Neural cell (in vitro differentiated cells): ENCODE data around the gene EPB41L5. TPM values are rescaled to one million over a fixed set of nuclear protein-coding genes. Genes with fewer than 3 reads are reported as not detected.

Source experiments
- H2AFZ ChIP-seq: fragments of 200-600, 300-800 bp; sonication (generic), shearing (Covaris generic); 2 replicates; pipeline ENCODE4 v1.6.0; 2014; ENCODE audit warnings: low read depth, mild to moderate bottlenecking, antibody characterized with exemption, low read length, moderate library complexity
- H3F3A ChIP-seq: fragments of 200-600 bp; shearing (Covaris generic); 2 replicates; pipeline ENCODE4 v1.6.1; 2016; ENCODE audit warnings: mild to moderate bottlenecking, moderate library complexity, mixed read lengths, antibody characterized with exemption, low read length; ENCODE audit not compliant: insufficient read depth, poor library complexity, severe bottlenecking
- H3K27ac ChIP-seq: fragments of 200-600, 300-800 bp; sonication (generic), shearing (Covaris generic); 2 replicates; pipeline ENCODE4 v1.5.1; 2014; ENCODE audit warnings: mild to moderate bottlenecking, low read length, moderate library complexity
- H3K27me3 ChIP-seq: fragments of 300-800, 200-600 bp; sonication (generic), shearing (Covaris generic); 2 replicates; pipeline ENCODE4 v1.6.0; 2014; ENCODE audit warnings: mild to moderate bottlenecking, low read depth, low read length, moderate library complexity; ENCODE audit not compliant: insufficient read depth
- H3K36me3 ChIP-seq: fragments of 300-800, 200-600 bp; sonication (generic), shearing (Covaris generic); 2 replicates; pipeline ENCODE4 v1.5.1; 2014; ENCODE audit warnings: mild to moderate bottlenecking, antibody characterized with exemption, low read length, moderate library complexity; ENCODE audit not compliant: insufficient read depth
- H3K4me2 ChIP-seq: fragments of 300-800, 200-600 bp; sonication (generic), shearing (Covaris generic); 2 replicates; pipeline ENCODE4 v1.6.0; 2014; ENCODE audit warnings: mild to moderate bottlenecking, low read length
- H3K4me3 ChIP-seq: fragments of 300-800, 200-600 bp; sonication (generic), shearing (Covaris generic); 2 replicates; pipeline ENCODE4 v1.5.1; 2014; ENCODE audit warnings: mild to moderate bottlenecking, low read length, moderate library complexity
- H3K79me2 ChIP-seq: fragments of 200-600 bp; shearing (Covaris generic); replicated peaks from 2 replicates; pipeline ENCODE4 v1.6.0; 2014; ENCODE audit warnings: mild to moderate bottlenecking, low read length, moderate library complexity; ENCODE audit not compliant: insufficient read depth
- H3K9ac ChIP-seq: fragments of 300-800, 200-600 bp; sonication (generic), shearing (Covaris generic); 2 replicates; pipeline ENCODE4 v1.6.1; 2016; ENCODE audit warnings: mild to moderate bottlenecking, low read length, mixed read lengths
- H3K9me2 ChIP-seq: fragments of 200-600 bp; shearing (Covaris generic); 2 replicates; pipeline ENCODE4 v1.6.1; 2016; ENCODE audit warnings: mild to moderate bottlenecking, low read length, mixed read lengths; ENCODE audit not compliant: insufficient read depth
- H3K9me3 ChIP-seq: fragments of 200-600, 300-800 bp; sonication (generic), shearing (Covaris generic); 2 replicates; pipeline ENCODE4 v1.6.1; 2016; ENCODE audit warnings: mild to moderate bottlenecking, mixed run types, low read length, moderate library complexity, mixed read lengths
- H4K20me1 ChIP-seq: fragments of 200-600 bp; shearing (Covaris generic); 2 replicates; pipeline ENCODE4 v1.6.1; 2016; ENCODE audit warnings: mild to moderate bottlenecking, mixed run types; ENCODE audit not compliant: insufficient read depth
- EP300 ChIP-seq: fragments of 450-650 bp; conservative IDR thresholded peaks from 2 replicates; pipeline ENCODE4 v1.6.1; 2014; ENCODE audit warnings: antibody characterized with exemption, mild to moderate bottlenecking, moderate library complexity; ENCODE audit not compliant: poor library complexity, severe bottlenecking
- EZH2 ChIP-seq: fragments of 200-600, 300-800 bp; shearing (Covaris generic), sonication (generic); IDR thresholded peaks from 2 replicates; pipeline ENCODE4 v1.6.1; 2014; ENCODE audit warnings: antibody characterized with exemption, low read length, borderline replicate concordance, mild to moderate bottlenecking; ENCODE audit not compliant: insufficient read depth, poor library complexity, severe bottlenecking
- MXI1 ChIP-seq: fragments of 450-650 bp; conservative IDR thresholded peaks from 2 replicates; pipeline ENCODE4 v1.6.1; 2014; ENCODE audit warnings: antibody characterized with exemption, mild to moderate bottlenecking; ENCODE audit not compliant: poor library complexity, severe bottlenecking
- POLR2AphosphoS5 ChIP-seq: IDR thresholded peaks from 2 replicates; pipeline ENCODE4 v1.6.1; 2012
- RAD21 ChIP-seq: fragments of 450-650 bp; conservative IDR thresholded peaks from 2 replicates; pipeline ENCODE4 v1.6.1; 2014; ENCODE audit warnings: antibody characterized with exemption, mild to moderate bottlenecking, moderate library complexity
- REST ChIP-seq: IDR thresholded peaks from 2 replicates; pipeline ENCODE4 v1.6.1; 2012; ENCODE audit warnings: borderline replicate concordance
- SMC3 ChIP-seq: fragments of 450-650 bp; conservative IDR thresholded peaks from 2 replicates; pipeline ENCODE4 v1.6.1; 2014; ENCODE audit warnings: antibody characterized with exemption, mild to moderate bottlenecking, moderate library complexity; ENCODE audit not compliant: poor library complexity
- TAF1 ChIP-seq: IDR thresholded peaks from 2 replicates; pipeline ENCODE4 v1.6.1; 2012; ENCODE audit warnings: low read depth
- polyA plus RNA-seq: library from polyadenylated mRNA; depleted of rRNA; stranded (reverse); fragments of >200 nt; gene quantifications from 2 replicates; pipeline ENCODE4 v1.2.3, GENCODE V29; 2014
- TF ChIP-seq, protein P1 (sequence below): fragments of 450-650 bp; IDR thresholded peaks from 2 replicates; pipeline ENCODE4 v1.5.1; 2014; ENCODE audit warnings: antibody characterized with exemption, mild to moderate bottlenecking, moderate library complexity; ENCODE audit not compliant: poor library complexity, severe bottlenecking

EPB41L5 gene
- polyA plus RNA-seq, 1 donor from 2014 or later: 32.9 TPM

DNA sequence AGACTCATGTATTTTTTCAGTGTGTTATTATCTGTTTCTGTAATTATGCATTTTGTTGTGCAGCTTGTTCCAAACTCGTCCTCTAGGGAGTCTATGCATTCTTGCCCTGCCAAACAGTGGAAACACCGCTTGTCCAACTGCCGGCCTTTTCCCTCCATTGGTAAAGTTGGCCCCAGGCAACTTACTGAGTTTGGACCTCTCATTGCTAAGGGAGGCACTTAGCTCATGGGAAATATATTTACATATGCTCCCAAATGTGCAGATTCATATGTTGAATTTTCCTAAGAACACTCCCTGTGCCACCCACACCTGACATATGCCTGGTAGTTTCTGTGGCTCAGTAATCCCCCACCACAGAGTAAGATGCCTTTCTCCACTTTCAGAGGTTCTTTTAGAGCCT lies 112.3 kb downstream of the EPB41L5 start:
- Histone ChIP-seq H3K9ac (no peak overlapping the region), H3K9me2 (no peaks in the 10 kb centered on the region), H3K27me3 (no peaks in the 10 kb centered on the region), H3K9me3 (no peaks in the 10 kb centered on the region), H3K4me3 (no peak overlapping the region), H3K4me2 (no peak overlapping the region), H3K79me2 (no peaks in the 10 kb centered on the region), H3F3A (no peaks in the 10 kb centered on the region), H3K36me3 (no peaks in the 10 kb centered on the region), H4K20me1 (no peaks in the 10 kb centered on the region), H2AFZ (no peak overlapping the region), H3K27ac (no peak overlapping the region)
- no peak for TF ChIP-seq RAD21
- no peak for TF ChIP-seq EZH2
- no peak for TF ChIP-seq REST

GRCh38 chr2:120128216-120128615 lies 115.3 kb downstream of the EPB41L5 start:
- no peaks in the 10 kb centered on the region for H3K9me2 ChIP-seq
- H4K20me1 ChIP-seq: no peaks in the 10 kb centered on the region
- TF ChIP-seq EP300 (no peak), POLR2AphosphoS5 (no peak), RAD21 (no peak)
- H3K27ac ChIP-seq: no peak overlapping the region
- H3K27me3 ChIP-seq: no peaks in the 10 kb centered on the region
- H3K9me3 ChIP-seq: no peaks in the 10 kb centered on the region
- H3K9ac ChIP-seq: no peak overlapping the region
- H3F3A ChIP-seq: no peaks in the 10 kb centered on the region
- peaks cover 2% of the 10 kb centered on the region for H3K36me3 ChIP-seq
- H2AFZ ChIP-seq: no peak overlapping the region
- no peak overlapping the region for H3K4me2 ChIP-seq
- H3K4me3 ChIP-seq: no peak overlapping the region
- H3K79me2 ChIP-seq: no peaks in the 10 kb centered on the region

- H4K20me1 ChIP-seq: no peaks in the 10 kb centered on the region
- H3K36me3 ChIP-seq: peaks cover 8% of the 10 kb centered on the region
- H2AFZ ChIP-seq: no peak overlapping the region
- H3K9me2 ChIP-seq: no peaks in the 10 kb centered on the region
- no peaks in the 10 kb centered on the region for H3F3A ChIP-seq
- no peak overlapping the region for H3K4me3 ChIP-seq
- no peak overlapping the region for H3K4me2 ChIP-seq
- H3K9ac ChIP-seq: no peak overlapping the region
- no peak overlapping the region for H3K27ac ChIP-seq
- peaks cover 6% of the 10 kb centered on the region for H3K9me3 ChIP-seq
- H3K27me3 ChIP-seq: no peaks in the 10 kb centered on the region
- TF ChIP-seq, protein P1, sequence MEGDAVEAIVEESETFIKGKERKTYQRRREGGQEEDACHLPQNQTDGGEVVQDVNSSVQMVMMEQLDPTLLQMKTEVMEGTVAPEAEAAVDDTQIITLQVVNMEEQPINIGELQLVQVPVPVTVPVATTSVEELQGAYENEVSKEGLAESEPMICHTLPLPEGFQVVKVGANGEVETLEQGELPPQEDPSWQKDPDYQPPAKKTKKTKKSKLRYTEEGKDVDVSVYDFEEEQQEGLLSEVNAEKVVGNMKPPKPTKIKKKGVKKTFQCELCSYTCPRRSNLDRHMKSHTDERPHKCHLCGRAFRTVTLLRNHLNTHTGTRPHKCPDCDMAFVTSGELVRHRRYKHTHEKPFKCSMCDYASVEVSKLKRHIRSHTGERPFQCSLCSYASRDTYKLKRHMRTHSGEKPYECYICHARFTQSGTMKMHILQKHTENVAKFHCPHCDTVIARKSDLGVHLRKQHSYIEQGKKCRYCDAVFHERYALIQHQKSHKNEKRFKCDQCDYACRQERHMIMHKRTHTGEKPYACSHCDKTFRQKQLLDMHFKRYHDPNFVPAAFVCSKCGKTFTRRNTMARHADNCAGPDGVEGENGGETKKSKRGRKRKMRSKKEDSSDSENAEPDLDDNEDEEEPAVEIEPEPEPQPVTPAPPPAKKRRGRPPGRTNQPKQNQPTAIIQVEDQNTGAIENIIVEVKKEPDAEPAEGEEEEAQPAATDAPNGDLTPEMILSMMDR: no peak
- TF ChIP-seq EZH2: no peak
- no peak for TF ChIP-seq MXI1
- no peak for TF ChIP-seq RAD21
- no peak for TF ChIP-seq POLR2AphosphoS5
- TF ChIP-seq EP300: no peak
- no peak for TF ChIP-seq SMC3
- TF ChIP-seq REST: no peak
- TF ChIP-seq TAF1: no peak
- H3K79me2 ChIP-seq: no peaks in the 10 kb centered on the region
Measured at GRCh38 chr2:120132190-120132589, 119.3 kb downstream of the EPB41L5 start.
